ENCODE measurements around the gene FOSB.
A peak's percentile ranks its signal among the peaks of the same experiment; 100 is the strongest.

- TF ChIP-seq POLR2A (IDR thresholded peaks at IDR 0.05; ENCODE audit: low read depth) (no peak), POLR2AphosphoS5 (IDR thresholded peaks at IDR 0.05) (peak; percentile 86 to 96)
- TF ChIP-seq, protein P1, sequence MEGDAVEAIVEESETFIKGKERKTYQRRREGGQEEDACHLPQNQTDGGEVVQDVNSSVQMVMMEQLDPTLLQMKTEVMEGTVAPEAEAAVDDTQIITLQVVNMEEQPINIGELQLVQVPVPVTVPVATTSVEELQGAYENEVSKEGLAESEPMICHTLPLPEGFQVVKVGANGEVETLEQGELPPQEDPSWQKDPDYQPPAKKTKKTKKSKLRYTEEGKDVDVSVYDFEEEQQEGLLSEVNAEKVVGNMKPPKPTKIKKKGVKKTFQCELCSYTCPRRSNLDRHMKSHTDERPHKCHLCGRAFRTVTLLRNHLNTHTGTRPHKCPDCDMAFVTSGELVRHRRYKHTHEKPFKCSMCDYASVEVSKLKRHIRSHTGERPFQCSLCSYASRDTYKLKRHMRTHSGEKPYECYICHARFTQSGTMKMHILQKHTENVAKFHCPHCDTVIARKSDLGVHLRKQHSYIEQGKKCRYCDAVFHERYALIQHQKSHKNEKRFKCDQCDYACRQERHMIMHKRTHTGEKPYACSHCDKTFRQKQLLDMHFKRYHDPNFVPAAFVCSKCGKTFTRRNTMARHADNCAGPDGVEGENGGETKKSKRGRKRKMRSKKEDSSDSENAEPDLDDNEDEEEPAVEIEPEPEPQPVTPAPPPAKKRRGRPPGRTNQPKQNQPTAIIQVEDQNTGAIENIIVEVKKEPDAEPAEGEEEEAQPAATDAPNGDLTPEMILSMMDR (IDR thresholded peaks at IDR 0.05) = no peak
Measured at GRCh38 chr19:45455707-45456499, 11.9 kb upstream of the FOSB start.

Data from esophagus muscularis mucosa (tissue), 3 donors.